CD4-positive, alpha-beta T cell treated with Interleukin-12 subunit alpha and Interleukin-12 subunit beta, for 1 hour (primary cell): ENCODE measurements around the gene GNLY.
"Not testable (repeated sequence)": the region's sequence is repeated elsewhere in the genome, so short reads cannot be mapped to it uniquely, and the experiment has no call there.

Experiments used
- DNase-seq: peaks from one replicate; pipeline ENCODE4 v3.0.0-alpha.2; 2020

Gene GNLY

GRCh38 chr2:85711578-85712060 lies 17.5 kb downstream of the GNLY start:
- DNase-seq = no peak

- DNase-seq = no peak
These were observed 18.2 kb downstream of the GNLY start for GRCh38 chr2:85712336-85712735.

- no peak for DNase-seq
These were observed 18.9 kb downstream of the GNLY start for GRCh38 chr2:85712849-85713612.

- DNase-seq = no peak
These were observed 19.7 kb downstream of the GNLY start for GRCh38 chr2:85713836-85714235.

GRCh38 chr2:85714421-85714820 lies 20.3 kb downstream of the GNLY start:
- not testable (repeated sequence) for DNase-seq

GRCh38 chr2:85714841-85715240 lies 20.7 kb downstream of the GNLY start:
- DNase-seq = no peak

GRCh38 chr2:85716346-85716914 lies 22.3 kb downstream of the GNLY start:
- no peak for DNase-seq

GRCh38 chr2:85717308-85718008 lies 23.3 kb downstream of the GNLY start:
- no peak for DNase-seq

GRCh38 chr2:85718009-85718391 lies 23.8 kb downstream of the GNLY start:
- DNase-seq = no peak

- no peak for DNase-seq
These were observed 24.8 kb downstream of the GNLY start for GRCh38 chr2:85718885-85719492.

GRCh38 chr2:85719609-85720240 lies 25.6 kb downstream of the GNLY start:
- DNase-seq = no peak

- DNase-seq = no peak
These were observed 26.4 kb downstream of the GNLY start for GRCh38 chr2:85720533-85720932.

- DNase-seq = no peak
These were observed 27.5 kb downstream of the GNLY start for GRCh38 chr2:85721641-85722040.

- no peak for DNase-seq
These were observed 28.4 kb downstream of the GNLY start for GRCh38 chr2:85722519-85722918.

- no peak for DNase-seq
These were observed 29.7 kb downstream of the GNLY start for GRCh38 chr2:85723707-85724360.

- DNase-seq = no peak
These were observed 30.6 kb downstream of the GNLY start for GRCh38 chr2:85724731-85725181.

GRCh38 chr2:85725451-85725850 lies 31.3 kb downstream of the GNLY start:
- DNase-seq = no peak

GRCh38 chr2:85727798-85728197 lies 33.6 kb downstream of the GNLY start:
- DNase-seq = no peak

- DNase-seq = no peak
These were observed 34.2 kb downstream of the GNLY start for GRCh38 chr2:85728342-85728741.

GRCh38 chr2:85728883-85729824 lies 35.0 kb downstream of the GNLY start:
- peak; percentile 65 for DNase-seq

GRCh38 chr2:85729825-85730510 lies 35.8 kb downstream of the GNLY start:
- DNase-seq = no peak
